ENCODE data around the gene ACTN2. TPM values are rescaled to one million over a fixed set of nuclear protein-coding genes. Genes with fewer than 3 reads are reported as not detected.
"Not testable (repeated sequence)": the region's sequence is repeated elsewhere in the genome, so short reads cannot be mapped to it uniquely, and the experiment has no call there.

ACTN2 gene
- total RNA-seq, 4 donors from 2014 or later = 0.16 to 0.55 TPM; not detected in 2

GRCh38 chr1:236659792-236660587 is 26.3 kb upstream of the ACTN2 start:
- in situ Hi-C loops (cut with MboI; ENCODE audit: low pct_ligation_motif_present in 1 of 4, low pct_unique_long_range_greater_than_20kb in 1 of 4, low sequenced_read_pairs in 3 of 4) (no loop called here), intact Hi-C loops (cut with DNase I; ENCODE audit: low total_unique reads) (no loop called here)
- WGBS, 2 donors (ENCODE audit: low coverage in 1 of 2) = 79 to 90% methylated on average over 6 to 12 of the region's 12 CpGs

GRCh38 chr1:236663934-236664333 is 22.4 kb upstream of the ACTN2 start:
- no peaks in the 10 kb centered on the region for H3K27me3 ChIP-seq
- H3K27ac ChIP-seq = no peak overlapping the region
- no peak for DNase-seq
- intact Hi-C loops (cut with DNase I; ENCODE audit: low total_unique reads) = no loop called here
- no peak for TF ChIP-seq EP300 (IDR thresholded peaks at IDR 0.05; ENCODE audit: low read depth)
- no peaks in the 10 kb centered on the region for H3K4me1 ChIP-seq
- H3K9me3 ChIP-seq = no peaks in the 10 kb centered on the region
- in situ Hi-C loops (cut with MboI; ENCODE audit: low pct_ligation_motif_present in 1 of 4, low pct_unique_long_range_greater_than_20kb in 1 of 4, low sequenced_read_pairs in 3 of 4) = no loop called here
- H3K36me3 ChIP-seq = no peaks in the 10 kb centered on the region
- no peak overlapping the region for H3K4me3 ChIP-seq
- WGBS, 2 donors (ENCODE audit: low coverage in 1 of 2) = 47 to 100% methylated on average over 1 of the region's 1 CpG

More at GRCh38 chr1:236659792-236660587, 26.3 kb upstream of the ACTN2 start:
- Histone ChIP-seq H3K36me3 (no peaks in the 10 kb centered on the region), H3K9me3 (no peaks in the 10 kb centered on the region), H3K27ac (no peak overlapping the region), H3K4me3 (no peak overlapping the region), H3K27me3 (no peaks in the 10 kb centered on the region), H3K4me1 (no peaks in the 10 kb centered on the region)
- no peak for DNase-seq
- TF ChIP-seq EP300 (IDR thresholded peaks at IDR 0.05; ENCODE audit: low read depth) (no peak), CTCF (IDR thresholded peaks at IDR 0.05) (no peak), POLR2A (IDR thresholded peaks at IDR 0.05) (no peak), POLR2AphosphoS5 (IDR thresholded peaks at IDR 0.05) (no peak)

- H3K4me3 ChIP-seq; intact Hi-C loops (cut with DNase I; ENCODE audit: low total_unique reads); H3K9me3 ChIP-seq; H3K27me3 ChIP-seq; H3K27ac ChIP-seq; DNase-seq; H3K36me3 ChIP-seq; in situ Hi-C loops (cut with MboI; ENCODE audit: low pct_ligation_motif_present in 1 of 4, low pct_unique_long_range_greater_than_20kb in 1 of 4, low sequenced_read_pairs in 3 of 4); H3K4me1 ChIP-seq: not testable (repeated sequence)
- WGBS, 2 donors (ENCODE audit: low coverage in 1 of 2) = 92 to 93% methylated on average over 3 to 5 of the region's 5 CpGs
These were observed 17.4 kb upstream of the ACTN2 start for GRCh38 chr1:236668909-236669308.

- H3K4me1 ChIP-seq = no peaks in the 10 kb centered on the region
- H3K27me3 ChIP-seq = peaks cover 4% of the 10 kb centered on the region
- 53 to 67% methylated on average over 3 to 7 of the region's 7 CpGs for WGBS, 2 donors (ENCODE audit: low coverage in 1 of 2)
- intact Hi-C loops (cut with DNase I; ENCODE audit: low total_unique reads) = no loop called here
- TF ChIP-seq POLR2AphosphoS5 (IDR thresholded peaks at IDR 0.05) = no peak
- TF ChIP-seq CTCF (IDR thresholded peaks at IDR 0.05) = no peak
- TF ChIP-seq POLR2A (IDR thresholded peaks at IDR 0.05) = no peak
- TF ChIP-seq EP300 (IDR thresholded peaks at IDR 0.05; ENCODE audit: low read depth) = no peak
- no peak for DNase-seq
- H3K36me3 ChIP-seq = no peaks in the 10 kb centered on the region
- no peak overlapping the region for H3K27ac ChIP-seq
- in situ Hi-C loops (cut with MboI; ENCODE audit: low pct_ligation_motif_present in 1 of 4, low pct_unique_long_range_greater_than_20kb in 1 of 4, low sequenced_read_pairs in 3 of 4) = no loop called here
- H3K9me3 ChIP-seq = no peaks in the 10 kb centered on the region
- no peak overlapping the region for H3K4me3 ChIP-seq
These were observed 16.2 kb upstream of the ACTN2 start for GRCh38 chr1:236670060-236670459.

- H3K27ac ChIP-seq = no peak overlapping the region
- no peaks in the 10 kb centered on the region for H3K36me3 ChIP-seq
- TF ChIP-seq CTCF (IDR thresholded peaks at IDR 0.05) (no peak), POLR2AphosphoS5 (IDR thresholded peaks at IDR 0.05) (no peak), POLR2A (IDR thresholded peaks at IDR 0.05) (no peak), EP300 (IDR thresholded peaks at IDR 0.05; ENCODE audit: low read depth) (no peak)
- H3K9me3 ChIP-seq = no peaks in the 10 kb centered on the region
- no peak overlapping the region for H3K4me3 ChIP-seq
- H3K4me1 ChIP-seq = no peaks in the 10 kb centered on the region
- in situ Hi-C loops (cut with MboI; ENCODE audit: low pct_ligation_motif_present in 1 of 4, low pct_unique_long_range_greater_than_20kb in 1 of 4, low sequenced_read_pairs in 3 of 4) (no loop called here), intact Hi-C loops (cut with DNase I; ENCODE audit: low total_unique reads) (no loop called here)
- DNase-seq = no peak
- 54 to 65% methylated on average over 5 of the region's 5 CpGs for WGBS, 2 donors (ENCODE audit: low coverage in 1 of 2)
- H3K27me3 ChIP-seq = peaks cover 4% of the 10 kb centered on the region
These were observed 12.9 kb upstream of the ACTN2 start for GRCh38 chr1:236673289-236673919.
